Stomach (tissue), 9 donors: Measurements from ENCODE around the gene CLCA4. TPM values are rescaled to one million over a fixed set of nuclear protein-coding genes. Genes with fewer than 3 reads are reported as not detected.
A peak's percentile ranks its signal among the peaks of the same experiment; 100 is the strongest.

Experiments
- DNase-seq, 2 donors: peaks; one replicate each; pipeline versions ENCODE4 v3.0.0 to v3.0.0-alpha.2; 2013 to 2019
- H3K27ac ChIP-seq, 5 donors: fragments of 200-600 bp in 4 of 5; sonication (generic) in 4 of 5; one replicate each; pipeline ENCODE4 v1.5.1; 2013 to 2019; ENCODE audit warnings: mild to moderate bottlenecking in 1 of 5, moderate library complexity in 1 of 5
- H3K27me3 ChIP-seq, 3 donors: fragments of 200-600 bp; sonication (generic); one replicate each; pipeline ENCODE4 v1.5.1; 2017 to 2019; ENCODE audit warnings: mixed run types in 1 of 3
- H3K36me3 ChIP-seq, 4 donors: fragments of 200-600 bp; sonication (generic); 1 replicate in 3 of 4; 2 replicates in 1 of 4; pipeline ENCODE4 v1.5.1; 2016 to 2019
- H3K4me1 ChIP-seq, 4 donors: fragments of 200-600 bp; sonication (generic); one replicate each; pipeline ENCODE4 v1.5.1; 2016 to 2019
- H3K4me3 ChIP-seq, 4 donors: fragments of 200-600 bp; sonication (generic) in 3 of 4; one replicate each; pipeline ENCODE4 v1.5.1; 2016 to 2019; ENCODE audit warnings: mild to moderate bottlenecking in 1 of 4
- H3K9me3 ChIP-seq, 4 donors: fragments of 200-600 bp; sonication (generic); one replicate each; pipeline ENCODE4 v1.5.1; 2016 to 2019
- CTCF ChIP-seq, 7 experiments: fragments of 450-650 bp in 4 of 7; fragments of 200-600 bp in 3 of 7; sonication (generic) in 3 of 7; IDR thresholded peaks; one replicate each; pipeline ENCODE4 v1.5.1; 2016 to 2019; ENCODE audit warnings: antibody characterized with exemption in 7 of 7, control low read depth in 2 of 7, mild to moderate bottlenecking in 1 of 7
- EP300 ChIP-seq: sonication (generic); formaldehyde crosslinking; IDR thresholded peaks from one replicate; pipeline ENCODE4 v1.6.1; 2017; ENCODE audit warnings: antibody characterized with exemption
- POLR2A ChIP-seq, 4 donors: fragments of 450-650 bp; IDR thresholded peaks; one replicate each; pipeline ENCODE4 v1.6.1; 2016; ENCODE audit warnings: antibody characterized with exemption in 4 of 4, control low read depth in 2 of 4, mild to moderate bottlenecking in 1 of 4, moderate library complexity in 1 of 4
- POLR2AphosphoS5 ChIP-seq, 3 donors: sonication (generic); formaldehyde crosslinking; IDR thresholded peaks; one replicate each; pipeline ENCODE4 v1.6.1; 2016; ENCODE audit warnings: antibody characterized with exemption in 3 of 3
- WGBS, 5 donors: extraction: QIAGEN DNeasy Blood & Tissue Kit in 3 of 5; methylation state at CpG; one replicate each; pipeline versions ENCODE4 v1.1.5 to v1.1.7; 2013 to 2018; 5-methylcytosine and 5-hydroxymethylcytosine counted together
- intact Hi-C: fragments of 100-400 bp; cut with DNase I; formaldehyde crosslinking; loops from one replicate; pipeline ENCODE4 v1.15.1; 2023; ENCODE audit warnings: low total_unique reads
- polyA plus RNA-seq, 3 donors: library from polyadenylated mRNA; stranded (reverse); fragments of 200-250 nt; gene quantifications; one replicate each; pipeline ENCODE4 v1.2.3, GENCODE V29; 2013
- total RNA-seq, 5 donors: library from RNA; depleted of rRNA; stranded (reverse); fragments of >200 nt; gene quantifications; one replicate each; pipeline versions ENCODE4 v1.1.0 to v1.2.3, GENCODE V29; 2014 to 2016
- donor health status: healthy with polysubstance abuse.
- donor health status: Bipolar disorder and iron deficiency.
- donor health status: healthy.

The CLCA4 gene
- total and polyA plus RNA-seq, 8 donors: 0.46 to 142 (median 1.1) TPM; not detected in 5

DNA sequence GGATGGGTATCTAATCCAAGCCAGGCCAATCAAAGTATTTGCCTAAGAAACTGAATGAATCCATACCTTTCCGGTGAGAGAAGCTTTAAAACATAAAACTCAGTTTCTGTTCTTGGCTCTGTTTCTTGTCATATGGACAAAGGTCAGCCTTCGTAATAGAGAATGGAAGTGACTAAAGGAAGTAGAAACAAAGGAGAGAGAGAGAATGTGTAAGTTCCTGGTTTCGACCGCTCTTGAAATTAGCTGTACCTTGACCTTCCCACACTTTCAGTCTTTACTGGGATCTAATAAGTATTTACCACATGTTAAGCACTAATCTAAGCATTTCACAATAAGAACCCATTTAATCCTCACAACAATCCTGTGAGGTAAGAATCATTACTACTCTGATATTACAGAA lies 19.6 kb upstream of the CLCA4 start:
- peak in 1 of 2 donors; percentile 29 for DNase-seq
- H3K4me1 ChIP-seq: no peaks in the 10 kb centered on the region
- H3K9me3 ChIP-seq: peaks cover 0 to 12% (median 5%) of the 10 kb centered on the region in 4 donors
- H3K27ac ChIP-seq: no peak overlapping the region
- H3K27me3 ChIP-seq: no peaks in the 10 kb centered on the region
- WGBS, 5 donors: 49 to 73% (median 59%) methylated on average over 4 of the region's 4 CpGs
- intact Hi-C loops: no loop called here
- H3K36me3 ChIP-seq: no peaks in the 10 kb centered on the region
- no peak overlapping the region for H3K4me3 ChIP-seq
- TF ChIP-seq EP300 (no peak), POLR2AphosphoS5 (IDR thresholded peaks at IDR 0.05) (no peak), POLR2A (IDR thresholded peaks at IDR 0.05) (no peak), CTCF (IDR thresholded peaks at IDR 0.05) (no peak)

- Histone ChIP-seq H3K27ac (no peak overlapping the region), H3K27me3 (no peaks in the 10 kb centered on the region), H3K4me1 (no peaks in the 10 kb centered on the region), H3K4me3 (no peak overlapping the region), H3K36me3 (no peaks in the 10 kb centered on the region), H3K9me3 (peaks cover 0 to 4% (median 0%) of the 10 kb centered on the region in 4 donors)
- 82 to 92% (median 91%) methylated on average over 3 of the region's 3 CpGs for WGBS, 5 donors
- DNase-seq: no peak
- TF ChIP-seq POLR2AphosphoS5 (IDR thresholded peaks at IDR 0.05) (no peak), POLR2A (IDR thresholded peaks at IDR 0.05) (no peak), EP300 (no peak), CTCF (IDR thresholded peaks at IDR 0.05) (no peak)
- intact Hi-C loops: no loop called here
Measured at GRCh38 chr1:86530211-86530845, 16.6 kb upstream of the CLCA4 start.

GRCh38 chr1:86537928-86538695 lies 8.8 kb upstream of the CLCA4 start:
- no peaks in the 10 kb centered on the region for H3K27me3 ChIP-seq
- WGBS, 5 donors: 53 to 63% (median 61%) methylated on average over 4 of the region's 4 CpGs
- H3K36me3 ChIP-seq: no peaks in the 10 kb centered on the region
- no peaks in the 10 kb centered on the region for H3K4me1 ChIP-seq
- H3K4me3 ChIP-seq: no peak overlapping the region
- intact Hi-C loops: no loop called here
- no peak for DNase-seq
- H3K9me3 ChIP-seq: no peaks in the 10 kb centered on the region
- no peak for TF ChIP-seq POLR2AphosphoS5 (IDR thresholded peaks at IDR 0.05)
- TF ChIP-seq CTCF (IDR thresholded peaks at IDR 0.05): no peak
- TF ChIP-seq EP300: no peak
- no peak for TF ChIP-seq POLR2A (IDR thresholded peaks at IDR 0.05)
- H3K27ac ChIP-seq: no peak overlapping the region

- H3K4me1 ChIP-seq: no peaks in the 10 kb centered on the region
- H3K4me3 ChIP-seq: no peak overlapping the region
- no peak for DNase-seq
- no peak overlapping the region for H3K27ac ChIP-seq
- no peaks in the 10 kb centered on the region for H3K9me3 ChIP-seq
- H3K36me3 ChIP-seq: no peaks in the 10 kb centered on the region
- H3K27me3 ChIP-seq: no peaks in the 10 kb centered on the region
- intact Hi-C loops: no loop called here
- no peak for TF ChIP-seq EP300
- no peak for TF ChIP-seq CTCF (IDR thresholded peaks at IDR 0.05)
- no peak for TF ChIP-seq POLR2A (IDR thresholded peaks at IDR 0.05)
- no peak for TF ChIP-seq POLR2AphosphoS5 (IDR thresholded peaks at IDR 0.05)
- WGBS, 5 donors: 66 to 77% (median 75%) methylated on average over 5 of the region's 5 CpGs
Measured at GRCh38 chr1:86538775-86539174, 8.1 kb upstream of the CLCA4 start.
